HG02938 (cell line): ENCODE measurements around the gene GAS2L1.

Source experiments
- ATAC-seq: cut with Tn5 transposase; IDR thresholded peaks from one replicate; pipeline ENCODE4 v1.9.1; 2021; ENCODE audit warnings: mild to moderate bottlenecking, moderate library complexity; ENCODE audit not compliant: unreplicated experiment

Gene GAS2L1

GRCh38 chr22:29325785-29326315 lies 19.4 kb downstream of the GAS2L1 start:
- ATAC-seq, result no peak

- no peak for ATAC-seq
Observed at GRCh38 chr22:29326481-29326880, 20.0 kb downstream of the GAS2L1 start.

- ATAC-seq, result no peak
Observed at GRCh38 chr22:29327089-29327764, 20.8 kb downstream of the GAS2L1 start.

GRCh38 chr22:29328055-29328454 lies 21.6 kb downstream of the GAS2L1 start:
- no peak for ATAC-seq

- no peak for ATAC-seq
Observed at GRCh38 chr22:29328566-29329500, 22.4 kb downstream of the GAS2L1 start.

GRCh38 chr22:29329581-29329980 lies 23.1 kb downstream of the GAS2L1 start:
- ATAC-seq, result no peak

GRCh38 chr22:29330291-29330690 lies 23.8 kb downstream of the GAS2L1 start:
- ATAC-seq, result no peak

GRCh38 chr22:29330753-29331152 lies 24.3 kb downstream of the GAS2L1 start:
- ATAC-seq, result no peak

GRCh38 chr22:29331213-29331612 lies 24.8 kb downstream of the GAS2L1 start:
- no peak for ATAC-seq

- ATAC-seq, result no peak
Observed at GRCh38 chr22:29331658-29332300, 25.3 kb downstream of the GAS2L1 start.

- no peak for ATAC-seq
Observed at GRCh38 chr22:29332886-29333496, 26.5 kb downstream of the GAS2L1 start.

- no peak for ATAC-seq
Observed at GRCh38 chr22:29334148-29334547, 27.7 kb downstream of the GAS2L1 start.

GRCh38 chr22:29334696-29335344 lies 28.4 kb downstream of the GAS2L1 start:
- no peak for ATAC-seq

GRCh38 chr22:29335656-29336055 lies 29.2 kb downstream of the GAS2L1 start:
- no peak for ATAC-seq

GRCh38 chr22:29336751-29337490 lies 30.5 kb downstream of the GAS2L1 start:
- ATAC-seq, result no peak

- ATAC-seq, result no peak
Observed at GRCh38 chr22:29337631-29338284, 31.3 kb downstream of the GAS2L1 start.

- no peak for ATAC-seq
Observed at GRCh38 chr22:29338398-29338797, 31.9 kb downstream of the GAS2L1 start.

- no peak for ATAC-seq
Observed at GRCh38 chr22:29339381-29340235, 33.2 kb downstream of the GAS2L1 start.
